GM20431 (cell line): ENCODE measurements around the gene RAE1.
"Not testable (repeated sequence)": the region's sequence is repeated elsewhere in the genome, so short reads cannot be mapped to it uniquely, and the experiment has no call there.

ENCODE experiments used
- in situ Hi-C: fragments of 300-500 bp; cut with MseI, MboI; formaldehyde crosslinking; loops from one replicate; pipeline ENCODE4 v1.15.0; 2020; ENCODE audit warnings: low sequenced_read_pairs; ENCODE audit not compliant: unreplicated experiment

Gene RAE1

DNA sequence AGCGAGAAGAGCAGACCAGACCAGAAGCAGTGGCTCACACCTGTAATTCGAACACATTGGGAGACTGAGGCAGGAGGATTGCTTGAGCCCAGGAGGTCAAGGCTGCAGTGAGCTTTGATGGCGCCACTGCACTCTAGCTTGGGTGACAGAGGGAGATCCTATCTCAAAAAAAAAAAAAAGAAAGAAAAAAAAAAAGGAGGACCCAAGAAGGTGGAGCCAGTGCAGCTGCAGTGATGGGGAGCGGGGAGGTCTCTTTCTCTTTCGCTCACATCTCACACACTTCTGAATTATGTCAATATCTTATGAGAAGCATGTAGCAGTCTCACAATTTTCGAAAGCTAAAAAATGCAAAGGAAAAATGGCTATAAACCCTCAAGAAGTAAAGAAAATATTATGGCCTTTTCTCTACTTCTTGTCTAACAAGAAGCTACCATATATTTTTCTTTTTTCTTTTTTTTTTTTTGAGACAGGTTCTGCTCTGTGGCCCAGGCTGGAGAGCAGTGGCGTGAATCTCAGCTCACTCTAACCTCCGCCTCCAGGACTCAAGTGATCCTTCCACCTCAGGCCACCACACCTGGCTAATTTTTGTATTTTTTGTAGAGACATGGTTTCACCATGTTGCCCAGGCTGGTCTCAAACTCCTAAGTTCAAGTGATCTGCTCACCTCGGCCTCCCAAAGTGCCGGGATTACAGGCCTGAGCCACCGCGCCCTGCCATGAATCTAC lies 25.3 kb upstream of the RAE1 start:
- in situ Hi-C loops, result no loop called here

GRCh38 chr20:57326667-57327455 lies 24.2 kb upstream of the RAE1 start:
- in situ Hi-C loops, result no loop called here

GRCh38 chr20:57327820-57328219 lies 23.2 kb upstream of the RAE1 start:
- in situ Hi-C loops, result no loop called here

DNA sequence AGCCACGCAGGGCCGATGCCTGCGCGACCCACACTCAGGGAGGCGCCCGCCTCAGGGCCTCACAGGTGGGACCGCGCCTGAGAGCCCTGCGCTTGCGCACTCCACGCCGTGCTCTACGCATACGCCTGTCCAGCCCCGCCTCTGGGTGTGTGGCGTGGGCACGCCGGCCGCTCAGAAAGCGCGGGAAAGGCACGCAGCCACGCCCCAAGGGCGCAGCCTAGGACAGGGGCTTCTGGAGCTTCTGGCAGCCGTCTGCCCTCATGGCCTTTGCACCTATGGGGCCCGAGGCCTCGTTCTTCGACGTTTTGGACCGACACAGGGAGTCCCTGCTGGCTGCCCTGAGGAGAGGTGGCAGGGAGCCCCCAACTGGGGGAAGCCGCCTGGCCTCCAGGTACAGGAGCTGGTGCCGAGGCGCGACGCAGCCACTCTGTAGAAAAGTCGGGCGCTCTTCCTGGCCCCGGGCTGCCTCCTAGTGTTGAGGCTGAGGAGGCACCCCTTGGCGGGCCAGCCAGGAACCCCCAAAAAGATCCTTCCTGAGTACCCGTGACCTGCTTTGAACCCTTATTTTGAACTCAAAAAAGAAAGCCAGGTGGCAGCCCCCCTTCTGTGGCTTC lies 21.3 kb upstream of the RAE1 start, which contains the start of gene SPO11:
SPO11 (plus strand) TSS at position 196 of the 614 bp plus-strand sequence; CDS start at position 261, 65 bp downstream.
- in situ Hi-C loops, result loop anchor here (5.0 kb wide), 1 partner anchor 232 kb away; no protein-coding TSS in a partner anchor

GRCh38 chr20:57330998-57331397 lies 20.1 kb upstream of the RAE1 start:
- in situ Hi-C loops, result loop anchor here (5.0 kb wide), 1 partner anchor 234 kb away; no protein-coding TSS in a partner anchor

- in situ Hi-C loops, result loop anchor here (5.0 kb wide), 1 partner anchor 235 kb away; no protein-coding TSS in a partner anchor
Observed at GRCh38 chr20:57332105-57333089, 18.7 kb upstream of the RAE1 start.

DNA sequence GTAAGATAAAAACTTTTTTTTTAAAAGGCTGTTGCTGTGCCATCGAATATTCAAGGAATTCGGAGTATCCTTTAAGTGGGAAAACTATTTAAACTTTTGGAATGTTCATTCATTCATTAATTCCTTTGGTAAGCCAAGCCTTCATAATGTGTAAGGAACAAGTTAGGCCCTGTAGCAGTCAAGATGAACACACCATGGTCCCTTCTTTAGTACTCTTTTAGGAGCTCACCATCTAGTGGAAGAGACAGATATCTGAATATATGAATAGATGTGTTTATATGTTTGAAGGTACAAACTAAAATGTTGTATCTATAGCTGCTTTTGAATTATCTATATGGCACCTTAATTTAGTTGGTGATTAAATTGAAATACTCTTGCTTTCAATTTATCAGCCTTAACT lies 15.7 kb upstream of the RAE1 start:
- in situ Hi-C loops, result no loop called here

- in situ Hi-C loops, result no loop called here
Observed at GRCh38 chr20:57341663-57342062, 9.4 kb upstream of the RAE1 start.

DNA sequence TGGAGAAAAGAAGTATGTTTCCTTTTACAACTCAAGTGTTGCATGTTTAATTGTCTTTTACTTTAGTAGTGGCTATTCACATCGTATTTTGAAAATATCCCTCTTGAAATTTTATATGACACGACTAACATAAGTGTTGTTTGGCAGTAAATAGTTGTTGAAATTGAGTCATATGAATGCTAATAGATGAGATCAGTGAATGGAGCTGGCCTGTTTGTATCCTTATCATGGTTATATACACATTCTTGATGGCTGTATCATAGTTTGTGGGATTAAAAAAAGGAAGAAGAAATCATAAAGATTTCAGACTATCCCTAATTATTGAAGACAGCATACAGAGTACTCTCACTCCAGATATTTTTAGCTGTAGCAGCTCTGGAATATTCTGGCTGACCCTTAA lies 8.2 kb upstream of the RAE1 start:
- in situ Hi-C loops, result no loop called here

- in situ Hi-C loops, result no loop called here
Observed at GRCh38 chr20:57346477-57346876, 4.6 kb upstream of the RAE1 start.

GRCh38 chr20:57347393-57347792 lies 3.7 kb upstream of the RAE1 start:
- in situ Hi-C loops, result no loop called here

DNA sequence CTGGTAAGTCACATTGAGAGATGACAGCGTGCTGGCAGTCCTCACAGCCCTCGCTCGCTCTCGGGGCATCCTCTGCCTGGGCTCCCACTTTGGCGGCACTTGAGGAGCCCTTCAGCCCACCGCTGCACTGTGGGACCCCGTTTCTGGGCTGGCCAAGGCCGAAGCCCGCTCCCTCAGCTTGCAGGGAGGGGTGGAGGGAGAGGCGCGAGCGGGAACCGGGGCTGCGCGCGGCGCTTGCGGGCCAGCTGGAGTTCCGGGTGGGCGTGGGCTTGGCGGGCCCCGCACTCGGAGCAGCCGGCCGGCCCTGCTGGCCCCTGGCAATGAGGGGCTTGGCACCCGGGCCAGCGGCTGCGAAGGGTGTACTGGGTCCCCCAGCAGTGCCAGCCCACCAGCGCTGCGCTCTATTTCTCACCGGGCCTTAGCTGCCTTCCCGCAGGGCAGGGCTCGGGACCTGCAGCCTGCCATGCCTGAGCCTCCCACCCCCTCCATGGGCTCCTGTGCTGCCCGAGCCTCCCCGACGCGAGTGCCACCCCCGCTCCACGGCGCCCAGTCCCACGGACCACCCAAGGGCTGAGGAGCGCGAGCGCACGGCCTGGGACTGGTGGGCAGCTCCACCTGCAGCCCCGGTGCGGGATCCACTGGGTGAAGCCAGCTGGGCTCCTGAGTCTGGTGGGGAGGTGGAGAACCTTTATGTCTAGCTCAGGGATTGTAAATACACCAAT lies 2.7 kb upstream of the RAE1 start:
- in situ Hi-C loops, result not testable (repeated sequence)

DNA sequence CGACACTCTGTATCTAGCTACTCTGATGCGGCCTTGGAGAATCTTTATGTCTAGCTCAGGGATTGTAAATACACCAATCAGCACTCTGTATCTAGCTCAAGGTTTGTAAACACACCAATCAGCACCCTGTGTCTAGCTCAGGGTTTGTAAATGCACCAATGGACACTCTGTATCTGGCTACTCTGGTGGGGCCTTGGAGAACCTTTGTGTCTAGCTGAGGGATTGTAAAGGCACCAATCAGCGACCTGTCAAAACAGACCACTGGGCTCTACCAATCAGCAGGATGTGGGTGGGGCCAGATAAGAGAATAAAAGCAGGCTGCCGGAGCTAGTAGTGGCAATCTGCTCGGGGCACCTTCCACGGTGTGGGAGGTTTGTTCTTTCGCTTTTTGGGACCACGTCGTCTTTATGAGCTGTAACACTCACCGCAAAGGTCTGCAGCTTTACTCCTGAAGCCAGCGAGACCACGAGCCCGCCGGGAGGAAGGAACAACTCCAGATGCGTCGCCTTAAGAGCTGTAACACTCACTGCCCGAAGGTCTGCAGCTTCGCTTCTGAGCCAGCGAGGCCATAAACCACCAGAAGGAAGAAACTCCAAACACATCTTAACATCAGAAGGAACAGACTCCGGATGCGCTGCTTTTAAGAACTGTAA lies 2.0 kb upstream of the RAE1 start:
- in situ Hi-C loops, result not testable (repeated sequence)

DNA sequence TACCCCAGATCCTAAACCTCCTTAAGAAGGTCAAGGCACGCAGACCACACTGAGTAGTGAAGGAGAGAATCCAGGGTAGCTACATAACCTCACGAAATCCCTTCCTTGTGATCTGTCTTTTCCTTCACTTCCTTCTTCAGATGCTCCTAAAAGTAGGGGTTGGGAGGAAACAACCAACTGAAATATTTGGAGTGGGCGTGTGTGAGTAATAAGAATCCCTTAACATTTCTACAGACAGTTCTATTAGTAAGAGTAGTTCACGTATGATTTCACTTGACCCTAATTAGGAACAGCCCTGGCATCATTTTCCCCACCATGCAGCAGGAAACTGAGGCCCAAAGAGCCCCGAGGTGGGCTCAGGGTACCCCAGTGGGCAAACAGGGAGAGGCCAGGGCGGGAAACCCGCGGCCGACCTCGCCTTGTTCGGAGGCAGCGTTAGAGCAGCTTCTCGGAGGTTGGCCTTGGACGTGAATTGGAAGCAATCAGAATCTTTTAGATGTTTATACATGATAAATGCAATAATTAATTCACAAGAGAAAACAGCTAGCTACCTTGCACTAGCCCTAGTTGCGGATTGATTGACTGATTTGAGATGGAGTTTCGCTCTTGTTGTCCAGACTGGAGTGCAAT lies 859 bp upstream of the RAE1 start:
- in situ Hi-C loops, result no loop called here

- in situ Hi-C loops, result not testable (repeated sequence)
Observed at GRCh38 chr20:57350726-57351041, 371 bp upstream of the RAE1 start.

DNA sequence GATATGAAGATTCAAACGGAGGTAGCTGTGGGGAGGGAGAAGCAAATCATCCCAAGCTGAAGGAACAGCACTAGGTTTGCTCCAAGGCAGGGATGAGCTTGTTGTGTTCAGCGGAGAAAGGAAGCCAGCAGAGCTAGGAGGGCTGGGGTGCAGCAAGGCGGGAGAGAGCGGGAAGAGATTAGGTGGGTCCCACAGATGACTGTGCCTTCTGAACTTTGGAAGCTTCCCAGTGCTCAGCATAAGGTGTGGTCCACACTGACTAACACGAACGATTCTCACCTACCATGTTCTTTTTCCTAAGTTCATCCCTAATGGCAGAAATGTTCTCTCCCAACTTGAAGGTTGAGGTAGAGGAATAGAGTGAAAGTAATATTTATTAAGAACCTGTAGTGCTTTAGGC lies 1.2 kb downstream of the RAE1 start:
- in situ Hi-C loops, result no loop called here

- in situ Hi-C loops, result no loop called here
Observed at GRCh38 chr20:57353351-57353750, 2.3 kb downstream of the RAE1 start.

DNA sequence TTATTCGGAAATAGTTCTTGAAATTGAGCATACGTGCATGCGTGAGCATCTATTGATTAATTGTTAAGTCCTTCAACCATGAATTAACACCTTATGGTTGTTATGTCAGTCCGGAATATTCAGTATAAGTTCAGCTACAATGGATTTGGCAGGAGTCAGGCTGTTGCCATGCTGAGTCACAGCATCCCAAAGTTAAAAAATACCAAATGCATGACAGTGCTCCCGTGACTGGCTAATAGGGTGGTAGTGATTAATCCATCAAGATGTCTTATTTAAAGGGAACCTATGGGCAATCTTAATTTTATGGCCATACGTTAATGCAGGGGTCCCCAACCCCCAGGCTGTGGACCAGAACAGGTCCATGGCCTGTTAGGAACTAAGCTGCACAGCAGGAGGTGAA lies 10.5 kb downstream of the RAE1 start:
- in situ Hi-C loops, result no loop called here
